ENCODE measurements around the gene GLRA1.

GRCh38 chr5:151913425-151913824 is 11.2 kb downstream of the GLRA1 start:
- TF ChIP-seq CTCF (IDR thresholded peaks at IDR 0.05) (no peak), POLR2AphosphoS5 (IDR thresholded peaks at IDR 0.05) (no peak), POLR2A (IDR thresholded peaks at IDR 0.05) (no peak)

Measured in prostate gland (tissue), 2 donors.